Measurements from ENCODE around the gene MAMDC4.
"Not testable (repeated sequence)": the region's sequence is repeated elsewhere in the genome, so short reads cannot be mapped to it uniquely, and the experiment has no call there.

MAMDC4 gene

GRCh38 chr9:136851941-136852663 is at the start of gene MAMDC4:
Gene MAMDC4, plus strand, starts transcription at chr9:136852346. Its CDS starts 71 bp downstream, at chr9:136852417.
- no peak for DNase-seq

GRCh38 chr9:136803009-136803550 is 49.1 kb upstream of the MAMDC4 start:
- DNase-seq: not testable (repeated sequence)

- no peak for DNase-seq
These were observed 48.3 kb upstream of the MAMDC4 start for GRCh38 chr9:136803551-136804508.

- no peak for DNase-seq
These were observed 47.5 kb upstream of the MAMDC4 start for GRCh38 chr9:136804509-136805206.

- no peak for DNase-seq
These were observed 46.9 kb upstream of the MAMDC4 start for GRCh38 chr9:136805207-136805740.

- DNase-seq: no peak
These were observed 46.1 kb upstream of the MAMDC4 start for GRCh38 chr9:136806067-136806466.

- DNase-seq: no peak
These were observed 45.4 kb upstream of the MAMDC4 start for GRCh38 chr9:136806631-136807201.

- DNase-seq: no peak
These were observed 44.7 kb upstream of the MAMDC4 start, which contains the start of gene RABL6 for GRCh38 chr9:136807281-136808074. Gene RABL6, plus strand, starts transcription at chr9:136807948. Its CDS starts 249 bp downstream, at chr9:136808197.

GRCh38 chr9:136808075-136808805 is 43.9 kb upstream of the MAMDC4 start:
- no peak for DNase-seq

- DNase-seq: no peak
These were observed 43.4 kb upstream of the MAMDC4 start for GRCh38 chr9:136808806-136809158.

GRCh38 chr9:136814725-136815421 is 37.3 kb upstream of the MAMDC4 start:
- DNase-seq: no peak

- DNase-seq: no peak
These were observed 36.7 kb upstream of the MAMDC4 start for GRCh38 chr9:136815422-136815782.

GRCh38 chr9:136820971-136821825 is 30.9 kb upstream of the MAMDC4 start:
- no peak for DNase-seq

GRCh38 chr9:136821826-136822544 is 30.2 kb upstream of the MAMDC4 start:
- DNase-seq: no peak

- DNase-seq: no peak
These were observed 28.8 kb upstream of the MAMDC4 start for GRCh38 chr9:136823136-136824046.

- DNase-seq: no peak
These were observed 27.5 kb upstream of the MAMDC4 start for GRCh38 chr9:136824496-136825225.
